ENCODE measurements around the gene MEGF9. TPM values are rescaled to one million over a fixed set of nuclear protein-coding genes. Genes with fewer than 3 reads are reported as not detected.

Gene MEGF9
- total RNA-seq, 2 donors from 2014 or later = 5.0 to 10.7 TPM

DNA sequence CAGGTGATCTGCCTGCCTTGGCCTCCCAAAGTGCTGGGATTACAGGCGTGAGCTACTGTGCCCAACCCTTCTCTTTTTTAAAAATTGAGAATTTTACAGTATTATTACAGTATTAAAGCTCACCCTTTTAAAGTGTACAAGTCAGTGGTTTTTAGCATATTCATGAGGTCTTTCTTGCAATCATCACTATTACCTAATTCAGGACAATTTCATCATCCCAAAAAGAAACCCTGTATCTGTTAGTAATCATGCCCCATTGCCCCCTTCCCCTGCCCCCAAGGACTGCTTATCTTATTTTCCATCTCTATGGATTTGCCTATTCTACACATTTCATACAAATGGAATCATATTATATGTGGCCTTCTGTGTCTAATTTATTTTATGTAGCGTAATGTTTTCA lies 22.6 kb upstream of the MEGF9 start:
- no peak overlapping the region for H3K4me3 ChIP-seq (ENCODE audit: low read length)
- H3K9me3 Mint-ChIP-seq = no peaks in the 10 kb centered on the region
- 83% methylated on average over 1 of the region's 2 CpGs; no CpG with 5 or more reads in 1 of the 2 experiments for WGBS, 2 experiments (ENCODE audit: insufficient coverage in 1 of 2, insufficient read length in 1 of 2)
- TF ChIP-seq, protein P1, sequence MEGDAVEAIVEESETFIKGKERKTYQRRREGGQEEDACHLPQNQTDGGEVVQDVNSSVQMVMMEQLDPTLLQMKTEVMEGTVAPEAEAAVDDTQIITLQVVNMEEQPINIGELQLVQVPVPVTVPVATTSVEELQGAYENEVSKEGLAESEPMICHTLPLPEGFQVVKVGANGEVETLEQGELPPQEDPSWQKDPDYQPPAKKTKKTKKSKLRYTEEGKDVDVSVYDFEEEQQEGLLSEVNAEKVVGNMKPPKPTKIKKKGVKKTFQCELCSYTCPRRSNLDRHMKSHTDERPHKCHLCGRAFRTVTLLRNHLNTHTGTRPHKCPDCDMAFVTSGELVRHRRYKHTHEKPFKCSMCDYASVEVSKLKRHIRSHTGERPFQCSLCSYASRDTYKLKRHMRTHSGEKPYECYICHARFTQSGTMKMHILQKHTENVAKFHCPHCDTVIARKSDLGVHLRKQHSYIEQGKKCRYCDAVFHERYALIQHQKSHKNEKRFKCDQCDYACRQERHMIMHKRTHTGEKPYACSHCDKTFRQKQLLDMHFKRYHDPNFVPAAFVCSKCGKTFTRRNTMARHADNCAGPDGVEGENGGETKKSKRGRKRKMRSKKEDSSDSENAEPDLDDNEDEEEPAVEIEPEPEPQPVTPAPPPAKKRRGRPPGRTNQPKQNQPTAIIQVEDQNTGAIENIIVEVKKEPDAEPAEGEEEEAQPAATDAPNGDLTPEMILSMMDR (conservative IDR thresholded peaks at IDR 0.05) = no peak
- no peak overlapping the region for H3K27ac Mint-ChIP-seq
- DNase-seq = no peak
- H3K27me3 ChIP-seq (ENCODE audit: control insufficient read depth, insufficient read depth, low read length, poor library complexity, severe bottlenecking) = no peaks in the 10 kb centered on the region
- H3K27me3 Mint-ChIP-seq (ENCODE audit: insufficient read depth) = peaks cover 2% of the 10 kb centered on the region
- H3K9me3 ChIP-seq (ENCODE audit: control insufficient read depth, low read length) = no peaks in the 10 kb centered on the region
- H3K27ac ChIP-seq (ENCODE audit: low read depth, low read length) = no peak overlapping the region
- H3K4me1 Mint-ChIP-seq = peaks cover 17% of the 10 kb centered on the region
- no peaks in the 10 kb centered on the region for H3K36me3 ChIP-seq (ENCODE audit: control insufficient read depth, insufficient read depth, low read length)
- H3K36me3 Mint-ChIP-seq (ENCODE audit: low read depth) = no peaks in the 10 kb centered on the region
- H3K4me3 Mint-ChIP-seq = no peak overlapping the region
- H3K9ac ChIP-seq (ENCODE audit: extremely low read depth, low read length, poor library complexity, severe bottlenecking) = no peak overlapping the region
- peaks cover 8% of the 10 kb centered on the region for H3K4me1 ChIP-seq (ENCODE audit: control insufficient read depth, insufficient read depth, low read length)

- Histone ChIP-seq H3K9me3 (ENCODE audit: control insufficient read depth, low read length) (no peaks in the 10 kb centered on the region), H3K27me3 (ENCODE audit: control insufficient read depth, insufficient read depth, low read length, poor library complexity, severe bottlenecking) (no peaks in the 10 kb centered on the region), H3K27ac (ENCODE audit: low read depth, low read length) (no peak overlapping the region), H3K4me1 (ENCODE audit: control insufficient read depth, insufficient read depth, low read length) (peaks cover 14% of the 10 kb centered on the region), H3K36me3 (ENCODE audit: control insufficient read depth, insufficient read depth, low read length) (no peaks in the 10 kb centered on the region), H3K4me3 (ENCODE audit: low read length) (no peak overlapping the region), H3K9ac (ENCODE audit: extremely low read depth, low read length, poor library complexity, severe bottlenecking) (no peak overlapping the region)
- Mint-ChIP-seq H3K9me3 (no peaks in the 10 kb centered on the region), H3K4me1 (peaks cover 28% of the 10 kb centered on the region), H3K36me3 (ENCODE audit: low read depth) (no peaks in the 10 kb centered on the region), H3K4me3 (no peak overlapping the region), H3K27ac (no peak overlapping the region), H3K27me3 (ENCODE audit: insufficient read depth) (peaks cover 2% of the 10 kb centered on the region)
- 83 to 89% methylated on average over 2 of the region's 3 CpGs for WGBS, 2 experiments (ENCODE audit: insufficient coverage in 1 of 2, insufficient read length in 1 of 2)
- TF ChIP-seq, protein P1 (conservative IDR thresholded peaks at IDR 0.05) = no peak
- DNase-seq = no peak
These were observed 21.3 kb upstream of the MEGF9 start for GRCh38 chr9:120735415-120736126.

GRCh38 chr9:120734607-120735410 lies 20.5 kb upstream of the MEGF9 start:
- Mint-ChIP-seq H3K4me3 (no peak overlapping the region), H3K9me3 (no peaks in the 10 kb centered on the region), H3K27ac (no peak overlapping the region), H3K27me3 (ENCODE audit: insufficient read depth) (no peaks in the 10 kb centered on the region), H3K36me3 (ENCODE audit: low read depth) (no peaks in the 10 kb centered on the region), H3K4me1 (peaks cover 34% of the 10 kb centered on the region)
- Histone ChIP-seq H3K36me3 (ENCODE audit: control insufficient read depth, insufficient read depth, low read length) (no peaks in the 10 kb centered on the region), H3K9ac (ENCODE audit: extremely low read depth, low read length, poor library complexity, severe bottlenecking) (no peak overlapping the region), H3K9me3 (ENCODE audit: control insufficient read depth, low read length) (no peaks in the 10 kb centered on the region), H3K4me3 (ENCODE audit: low read length) (no peak overlapping the region), H3K4me1 (ENCODE audit: control insufficient read depth, insufficient read depth, low read length) (peaks cover 16% of the 10 kb centered on the region), H3K27me3 (ENCODE audit: control insufficient read depth, insufficient read depth, low read length, poor library complexity, severe bottlenecking) (no peaks in the 10 kb centered on the region), H3K27ac (ENCODE audit: low read depth, low read length) (no peak overlapping the region)
- DNase-seq = no peak
- 94% methylated on average over 2 of the region's 2 CpGs for WGBS, 2 experiments (ENCODE audit: insufficient coverage in 1 of 2, insufficient read length in 1 of 2)
- TF ChIP-seq, protein P1 (conservative IDR thresholded peaks at IDR 0.05) = no peak
